ENCODE results near the gene HOXA3. TPM values are rescaled to one million over a fixed set of nuclear protein-coding genes. Genes with fewer than 3 reads are reported as not detected.

HOXA3 gene
- total and polyA plus RNA-seq, 2 of the 8 experiments (the other 6 are each of a cell fraction or from before 2014, with no cell fraction given), result not detected

- Histone ChIP-seq H3K4me1 (replicated peaks in 1 of 4; ENCODE audit: control insufficient read depth in 3 of 4, insufficient read depth in 4 of 4, low read length in 3 of 4) (peaks cover 0 to 9% (median 6%) of the 10 kb centered on the region in 4 experiments; a peak in 5 of 7 replicates), H3K27me3 (replicated peaks in 1 of 4; ENCODE audit: control insufficient read depth in 3 of 4, extremely low read depth in 1 of 4, insufficient read depth in 3 of 4, low read length in 3 of 4) (peaks cover 96 to 100% (median 99%) of the 10 kb centered on the region in 4 experiments), H3K23ac (ENCODE audit: insufficient read length) (no peak overlapping the region), H3K36me3 (ENCODE audit: control insufficient read depth in 2 of 4, insufficient read depth in 4 of 4, low read length in 3 of 4) (peaks cover 0 to 6% (median 0%) of the 10 kb centered on the region in 4 experiments; a peak in 1 of 8 replicates), H3K56ac (replicated peaks; ENCODE audit: insufficient read length, low read depth, low read length) (no peak overlapping the region), H4K8ac (ENCODE audit: extremely low read depth, insufficient read depth, low read length) (no peak overlapping the region), H3K4me3 (ENCODE audit: extremely low read depth in 1 of 4, insufficient read depth in 2 of 4, low read depth in 3 of 4, low read length in 4 of 4) (no peak overlapping the region), H2BK15ac (ENCODE audit: low read length) (no peak overlapping the region), H2BK12ac (ENCODE audit: low read depth, low read length) (no peak overlapping the region), H3K4ac (replicated peaks; ENCODE audit: insufficient read length, low read depth, low read length) (no peak overlapping the region), H3K27ac (ENCODE audit: low read depth, low read length) (no peak overlapping the region), H4K91ac (replicated peaks; ENCODE audit: insufficient read length, low read length) (no peak overlapping the region), H2BK120ac (replicated peaks; ENCODE audit: low read depth, low read length) (no peak overlapping the region), H3K9ac (replicated peaks in 1 of 4; ENCODE audit: extremely low read depth in 1 of 4, low read depth in 3 of 4, low read length in 3 of 4) (no peak overlapping the region), H3K79me2 (ENCODE audit: control insufficient read depth in 1 of 2, insufficient read depth in 2 of 2, low read length in 2 of 2) (no peaks in the 10 kb centered on the region), H2BK20ac (ENCODE audit: low read length) (no peak overlapping the region), H4K5ac (ENCODE audit: insufficient read length, low read depth, low read length) (no peak overlapping the region), H2AFZ (ENCODE audit: low read length) (no peak overlapping the region), H4K20me1 (replicated peaks in 1 of 2; ENCODE audit: control insufficient read depth in 1 of 2, insufficient read depth in 2 of 2, low read length in 2 of 2) (peaks cover 30 to 32% of the 10 kb centered on the region in 2 experiments), H3K9me3 (ENCODE audit: insufficient read depth in 2 of 2, low read depth in 1 of 2, low read length in 1 of 2) (peaks cover 0 to 3% of the 10 kb centered on the region in 2 experiments; a peak in 1 of 4 replicates), H2AK5ac (ENCODE audit: low read depth, low read length) (no peak overlapping the region), H3K14ac (ENCODE audit: insufficient read length) (no peak overlapping the region), H2BK5ac (ENCODE audit: low read depth, low read length) (no peak overlapping the region), H3K4me2 (ENCODE audit: insufficient read depth in 1 of 2, low read depth in 2 of 2, low read length in 2 of 2) (no peak overlapping the region; a peak in 1 of 4 replicates), H3K23me2 (ENCODE audit: low read depth, low read length) (peaks cover 9% of the 10 kb centered on the region), H3K18ac (ENCODE audit: extremely low read depth, low read length) (no peak overlapping the region), H3K79me1 (ENCODE audit: low read depth, low read length) (no peaks in the 10 kb centered on the region)
- FAIRE-seq (no peak), DNase-seq (ENCODE audit: low read depth in 1 of 2, low spot score in 2 of 2) (peak in 1 of 2 experiments; percentile 38)
- 47% methylated on average over 5 of the region's 5 CpGs; no CpG with 5 or more reads in 1 of the 2 experiments for WGBS, 2 experiments (ENCODE audit: extremely low coverage in 1 of 2, insufficient coverage in 1 of 2, insufficient read length in 1 of 2, insufficient replicate concordance in 2 of 2, low coverage in 1 of 2, low lambda C conversion rate in 2 of 2, missing lambda C conversion rate in 1 of 2)
- POLR2A ChIA-PET (ENCODE audit: partially characterized antibody), result no interaction called here
- no peak for TF ChIP-seq POU5F1 (IDR thresholded peaks at IDR 0.05; ENCODE audit: low read depth, low read length)
- no peak for TF ChIP-seq RAD21 (IDR thresholded peaks at IDR 0.05 in 1 of 2, conservative IDR thresholded peaks at IDR 0.05 in 1 of 2; ENCODE audit: low read depth in 2 of 2, low read length in 2 of 2)
- TF ChIP-seq SIN3A (conservative IDR thresholded peaks at IDR 0.05 in 1 of 2, IDR thresholded peaks at IDR 0.05 in 1 of 2; ENCODE audit: low read depth in 1 of 2, low read length in 2 of 2), result no peak
- no peak for TF ChIP-seq SP4 (IDR thresholded peaks at IDR 0.05; ENCODE audit: low read length)
- CTCF ChIA-PET (ENCODE audit: partially characterized antibody), result interaction anchor here (0.7 to 12.5 kb wide), 8 partner anchors 13 to 293 kb away, joined by 3 to 123 read pairs (median 8); partner anchors contain the start of gene HOXA1
Measured at GRCh38 chr7:27146491-27147198, 5.7 kb downstream of the HOXA3 start.
